ENCODE results near the gene GCSAM.

GRCh38 chr3:112137781-112138180 is 4.7 kb upstream of the GCSAM start:
- TF ChIP-seq CTCF (IDR thresholded peaks at IDR 0.05; ENCODE audit: low read depth, low read length, missing input control) (no peak), JUND (IDR thresholded peaks at IDR 0.05) (no peak), REST (IDR thresholded peaks at IDR 0.05) (no peak), ATF3 (IDR thresholded peaks at IDR 0.05) (no peak)

Measured in liver (tissue), 3 donors.